NB4 (cell line): Measurements from ENCODE around the gene MCF2L.

Experiments
- DNase-seq: peaks from one replicate; pipeline ENCODE4 v3.0.0; 2010; ENCODE audit warnings: low read depth
- H3K4me3 ChIP-seq: one replicate; pipeline ENCODE4 v1.5.1; 2011; ENCODE audit warnings: mild to moderate bottlenecking, low read depth, low read length, moderate library complexity
- MYC ChIP-seq: IDR thresholded peaks from 2 replicates; pipeline ENCODE4 v1.6.1; 2011; ENCODE audit warnings: low read depth, low read length
- POLR2A ChIP-seq: IDR thresholded peaks from 2 replicates; pipeline ENCODE4 v1.6.1; 2011; ENCODE audit warnings: mild to moderate bottlenecking; ENCODE audit not compliant: insufficient read length; ENCODE audit errors: extremely low read depth
- TF ChIP-seq, protein P1 (sequence below): IDR thresholded peaks from 2 replicates; pipeline ENCODE4 v1.6.1; 2011; ENCODE audit warnings: low read depth, low read length
- TF ChIP-seq, protein P2 (sequence below): IDR thresholded peaks from one replicate; pipeline ENCODE4 v1.5.1; 2012; ENCODE audit warnings: low read depth, low read length

Gene MCF2L

DNA sequence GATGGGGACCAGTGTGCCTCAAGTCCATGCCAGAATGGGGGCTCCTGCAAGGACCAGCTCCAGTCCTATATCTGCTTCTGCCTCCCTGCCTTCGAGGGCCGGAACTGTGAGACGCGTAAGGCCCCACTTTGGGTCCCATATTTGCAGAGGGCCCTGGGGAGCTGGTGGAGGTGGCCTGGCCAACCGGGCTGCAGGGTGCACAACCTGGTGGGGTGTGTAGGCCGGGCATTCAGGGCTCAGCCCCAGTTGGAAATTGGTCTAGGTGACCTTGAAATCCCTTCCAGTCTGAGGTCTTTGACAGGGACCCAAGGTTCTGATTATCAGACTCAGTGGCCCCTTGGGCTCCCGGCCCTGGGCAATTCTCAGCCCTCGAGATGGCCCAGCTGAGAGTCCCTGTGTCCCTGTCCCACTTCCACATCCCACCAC lies 144.8 kb downstream of the MCF2L start:
- no peak overlapping the region for H3K4me3 ChIP-seq
- TF ChIP-seq POLR2A (no peak), MYC (no peak)
- TF ChIP-seq, protein P1, sequence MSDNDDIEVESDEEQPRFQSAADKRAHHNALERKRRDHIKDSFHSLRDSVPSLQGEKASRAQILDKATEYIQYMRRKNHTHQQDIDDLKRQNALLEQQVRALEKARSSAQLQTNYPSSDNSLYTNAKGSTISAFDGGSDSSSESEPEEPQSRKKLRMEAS, result no peak
- TF ChIP-seq, protein P2, sequence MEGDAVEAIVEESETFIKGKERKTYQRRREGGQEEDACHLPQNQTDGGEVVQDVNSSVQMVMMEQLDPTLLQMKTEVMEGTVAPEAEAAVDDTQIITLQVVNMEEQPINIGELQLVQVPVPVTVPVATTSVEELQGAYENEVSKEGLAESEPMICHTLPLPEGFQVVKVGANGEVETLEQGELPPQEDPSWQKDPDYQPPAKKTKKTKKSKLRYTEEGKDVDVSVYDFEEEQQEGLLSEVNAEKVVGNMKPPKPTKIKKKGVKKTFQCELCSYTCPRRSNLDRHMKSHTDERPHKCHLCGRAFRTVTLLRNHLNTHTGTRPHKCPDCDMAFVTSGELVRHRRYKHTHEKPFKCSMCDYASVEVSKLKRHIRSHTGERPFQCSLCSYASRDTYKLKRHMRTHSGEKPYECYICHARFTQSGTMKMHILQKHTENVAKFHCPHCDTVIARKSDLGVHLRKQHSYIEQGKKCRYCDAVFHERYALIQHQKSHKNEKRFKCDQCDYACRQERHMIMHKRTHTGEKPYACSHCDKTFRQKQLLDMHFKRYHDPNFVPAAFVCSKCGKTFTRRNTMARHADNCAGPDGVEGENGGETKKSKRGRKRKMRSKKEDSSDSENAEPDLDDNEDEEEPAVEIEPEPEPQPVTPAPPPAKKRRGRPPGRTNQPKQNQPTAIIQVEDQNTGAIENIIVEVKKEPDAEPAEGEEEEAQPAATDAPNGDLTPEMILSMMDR, result no peak

DNA sequence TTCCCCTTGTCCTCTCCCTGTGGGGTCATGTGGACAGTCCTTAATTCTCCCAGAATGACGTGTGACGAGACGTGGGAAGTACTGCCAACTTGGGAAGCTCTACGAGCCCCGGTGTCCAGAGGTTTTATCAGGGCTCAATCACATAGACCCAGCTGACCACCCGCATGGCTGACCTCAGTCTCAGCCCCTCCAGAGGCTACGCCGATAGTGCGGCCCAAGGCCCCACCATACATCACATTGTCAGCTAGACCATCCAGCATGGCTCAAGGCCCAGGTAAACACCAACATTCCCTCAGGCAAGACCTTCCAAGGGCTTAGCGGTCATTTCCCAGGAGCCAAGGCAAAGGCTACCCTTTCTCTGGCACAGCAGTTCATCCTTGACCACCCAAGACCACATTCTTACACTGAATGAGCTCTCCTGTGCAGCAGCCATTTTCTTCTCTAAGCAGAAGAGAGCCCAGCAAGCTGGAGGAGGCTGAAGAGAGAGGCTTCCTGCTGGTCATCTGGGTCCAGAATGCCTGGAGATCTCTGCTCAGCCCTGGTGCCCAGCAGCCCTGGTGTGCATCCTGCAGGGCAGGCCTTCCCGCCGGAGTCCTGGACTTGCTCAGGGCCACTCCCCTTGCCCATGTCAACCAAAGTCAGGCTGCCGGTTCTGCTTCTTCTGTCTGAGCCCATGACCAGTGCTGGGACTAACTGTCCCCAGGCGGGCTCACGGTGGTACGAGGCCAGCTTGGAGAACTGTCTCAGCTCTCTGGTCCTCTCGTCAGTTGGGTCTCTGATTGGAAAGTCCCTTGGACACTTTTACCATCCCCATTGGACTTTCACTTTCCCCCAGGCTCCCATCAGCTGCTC lies 145.7 kb downstream of the MCF2L start:
- no peak for DNase-seq
- TF ChIP-seq, protein P1, result no peak
- TF ChIP-seq POLR2A (no peak), MYC (no peak)
- TF ChIP-seq, protein P2, result no peak
- no peak overlapping the region for H3K4me3 ChIP-seq

More for the DNA sequence above, 144.8 kb downstream of the MCF2L start:
- DNase-seq, result no peak

DNA sequence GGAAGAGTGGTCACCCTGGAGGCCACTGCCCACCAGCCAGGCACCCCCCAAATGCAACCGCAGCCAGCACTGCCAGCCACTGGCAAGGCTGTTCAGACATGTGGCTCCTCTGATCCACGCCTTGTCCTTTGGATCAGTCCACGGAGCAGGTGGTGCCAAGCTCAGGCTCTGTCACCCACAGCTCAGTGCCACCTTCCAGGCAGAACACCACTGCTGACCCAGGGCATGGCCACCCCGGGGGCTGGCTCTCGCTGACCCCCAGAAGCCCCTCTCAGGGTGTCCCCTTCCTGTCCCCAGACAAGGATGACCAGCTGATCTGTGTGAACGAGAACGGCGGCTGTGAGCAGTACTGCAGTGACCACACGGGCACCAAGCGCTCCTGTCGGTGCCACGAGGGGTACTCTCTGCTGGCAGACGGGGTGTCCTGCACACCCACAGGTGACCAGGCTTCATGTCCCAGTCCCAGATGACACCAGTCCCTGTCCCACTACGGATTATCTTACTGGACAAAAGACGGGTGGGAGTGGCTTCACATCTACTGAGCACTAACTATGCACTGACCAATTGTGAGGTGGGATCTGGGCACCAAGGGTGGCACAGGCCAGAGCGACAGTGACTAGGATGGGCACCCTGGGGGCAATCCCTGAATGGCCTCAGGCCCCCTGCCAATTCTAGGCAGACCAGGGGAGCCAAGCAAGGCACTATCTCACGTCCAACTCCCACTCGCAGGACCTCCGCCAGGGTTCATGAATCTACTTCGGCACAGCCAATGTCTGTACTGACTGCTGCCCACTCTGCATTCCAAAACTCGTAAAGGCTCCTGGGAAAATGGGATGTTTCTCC lies 146.6 kb downstream of the MCF2L start:
- TF ChIP-seq POLR2A, result no peak
- TF ChIP-seq MYC, result no peak
- TF ChIP-seq, protein P2, result no peak
- TF ChIP-seq, protein P1, result no peak
- H3K4me3 ChIP-seq, result no peak overlapping the region
- no peak for DNase-seq

DNA sequence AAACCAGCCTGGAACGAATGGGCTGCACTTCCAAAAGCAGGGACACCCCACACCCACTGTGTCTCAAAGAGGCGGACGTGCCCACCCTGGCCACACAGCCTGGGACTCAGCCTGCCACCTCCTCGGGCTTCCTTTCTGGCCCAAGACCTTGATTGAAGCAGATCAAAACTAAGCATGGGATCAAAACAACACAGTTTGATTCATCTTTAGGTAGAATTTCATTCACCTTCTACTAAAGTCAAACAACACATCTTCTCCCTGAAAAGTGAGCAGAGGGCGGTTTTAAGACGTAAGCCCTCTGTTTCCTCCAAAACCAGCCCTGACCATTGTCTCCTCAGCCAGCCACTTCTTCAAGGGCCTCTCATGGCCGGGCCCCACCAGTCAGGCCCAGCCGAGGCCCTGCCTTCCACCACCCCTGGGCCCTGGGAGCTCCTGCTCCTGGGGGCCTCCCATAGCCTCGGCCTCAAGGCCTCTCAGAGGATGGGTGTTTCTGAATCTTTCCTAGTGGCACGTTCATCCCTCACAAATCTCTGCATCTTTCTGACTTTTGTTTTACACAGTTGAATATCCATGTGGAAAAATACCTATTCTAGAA lies 147.3 kb downstream of the MCF2L start:
- DNase-seq, result no peak
- no peak for TF ChIP-seq POLR2A
- TF ChIP-seq, protein P2, result no peak
- TF ChIP-seq, protein P1, result no peak
- no peak for TF ChIP-seq MYC
- no peak overlapping the region for H3K4me3 ChIP-seq

DNA sequence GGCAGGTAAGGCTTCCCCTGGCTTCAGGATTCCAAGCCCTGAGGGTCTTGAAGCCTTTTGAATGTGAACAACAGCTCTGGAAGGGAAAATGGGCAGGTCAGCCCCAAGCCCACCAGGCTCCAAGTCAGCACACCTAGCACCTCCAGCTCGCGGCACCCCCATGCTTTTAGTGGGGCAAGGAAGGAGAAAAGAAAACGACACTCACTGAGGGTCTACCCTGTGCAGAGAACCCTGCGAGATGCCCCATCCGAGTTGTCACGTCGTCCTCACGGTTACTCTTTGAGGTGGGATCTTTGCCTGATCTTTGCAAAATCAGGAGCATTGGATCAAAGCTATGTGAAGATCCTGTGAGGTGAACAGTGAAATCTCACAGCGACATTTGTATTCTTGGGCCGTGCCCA lies 147.9 kb downstream of the MCF2L start:
- TF ChIP-seq, protein P1, result no peak
- TF ChIP-seq POLR2A, result no peak
- TF ChIP-seq, protein P2, result no peak
- TF ChIP-seq MYC, result no peak
- DNase-seq, result no peak
- no peak overlapping the region for H3K4me3 ChIP-seq
